DND-41 (cell line): ENCODE results near the gene ZNF106.

Experiments
- ATAC-seq: fragments of 200-7000 bp; cut with Tn5 transposase; 3 replicates; pipeline ENCODE4 v1.9.1; 2021; ENCODE audit warnings: low read depth; ENCODE audit not compliant: insufficient read depth
- DNase-seq: peaks from one replicate; pipeline ENCODE4 v3.0.0-alpha.2; 2020
- H2AFZ ChIP-seq: 2 replicates; pipeline ENCODE4 v1.6.0; 2012; ENCODE audit warnings: low read depth, low read length
- H3K27ac ChIP-seq: 2 replicates; pipeline ENCODE4 v1.5.1; 2012; ENCODE audit warnings: low read length, inconsistent platforms
- H3K27me3 ChIP-seq: fragments of 200-600 bp; sonication (generic); 2 replicates; pipeline ENCODE4 v1.6.0; 2012; ENCODE audit warnings: low read length, mild to moderate bottlenecking, inconsistent platforms; ENCODE audit not compliant: insufficient read depth, poor library complexity
- H3K36me3 ChIP-seq: 2 replicates; pipeline ENCODE4 v1.5.1; 2012; ENCODE audit warnings: low read length, inconsistent platforms; ENCODE audit not compliant: insufficient read depth
- H3K4me1 ChIP-seq: 2 replicates; pipeline ENCODE4 v1.5.1; 2012; ENCODE audit warnings: mild to moderate bottlenecking, low read length; ENCODE audit not compliant: insufficient read depth
- H3K4me2 ChIP-seq: 2 replicates; pipeline ENCODE4 v1.6.0; 2012; ENCODE audit warnings: mild to moderate bottlenecking, moderate library complexity, low read length, inconsistent platforms; ENCODE audit not compliant: insufficient read depth
- H3K4me3 ChIP-seq, 2 experiments: fragments of 200-600 bp in 1 of 2; shearing (Covaris generic) in 1 of 2; 2 replicates each; pipeline ENCODE4 v1.5.1; 2012 to 2016; ENCODE audit warnings: inconsistent platforms in 2 of 2, low read length in 2 of 2, mild to moderate bottlenecking in 2 of 2, low read depth in 1 of 2, moderate library complexity in 1 of 2
- H3K79me2 ChIP-seq: 2 replicates; pipeline ENCODE4 v1.6.0; 2012; ENCODE audit warnings: low read length, inconsistent platforms; ENCODE audit not compliant: insufficient read depth
- H3K9ac ChIP-seq: 2 replicates; pipeline ENCODE4 v1.6.0; 2012; ENCODE audit warnings: low read depth, mild to moderate bottlenecking, inconsistent platforms, low read length, moderate library complexity
- H3K9me3 ChIP-seq: 2 replicates; pipeline ENCODE4 v1.5.1; 2012; ENCODE audit warnings: low read length, moderate library complexity, mild to moderate bottlenecking, inconsistent platforms; ENCODE audit not compliant: insufficient read depth, severe bottlenecking
- H4K20me1 ChIP-seq: 2 replicates; pipeline ENCODE4 v1.6.0; 2012; ENCODE audit warnings: low read length; ENCODE audit not compliant: insufficient read depth
- EZH2 ChIP-seq: IDR thresholded peaks from 3 replicates; pipeline ENCODE4 v1.6.1; 2012; ENCODE audit warnings: borderline replicate concordance, low read depth, mild to moderate bottlenecking, moderate library complexity, low read length, inconsistent platforms; ENCODE audit not compliant: severe bottlenecking
- TF ChIP-seq, protein P1 (sequence below): IDR thresholded peaks from 2 replicates; pipeline ENCODE4 v1.5.1; 2012; ENCODE audit warnings: borderline replicate concordance, low read length, moderate library complexity, mild to moderate bottlenecking; ENCODE audit not compliant: poor library complexity, severe bottlenecking; ENCODE audit errors: extremely low read depth

The ZNF106 gene

DNA sequence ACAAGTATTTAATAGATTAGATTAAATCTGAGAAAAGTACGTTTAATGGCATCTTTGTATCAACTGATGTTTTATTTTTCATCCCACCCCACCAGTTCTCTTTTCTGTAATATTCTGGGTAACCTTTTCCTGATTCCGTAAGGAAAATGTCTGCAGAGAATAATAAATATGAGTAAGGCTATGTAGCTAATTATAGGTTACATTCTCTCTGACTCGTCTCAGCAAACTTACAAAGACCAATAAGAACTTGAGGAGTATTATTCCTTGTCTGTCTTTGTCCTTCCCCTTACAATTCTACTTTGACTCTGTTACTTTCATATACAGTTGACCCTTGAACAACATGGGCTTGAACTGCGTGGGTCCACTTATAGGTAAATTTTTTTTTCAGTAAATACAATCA, 16.6 kb upstream of the ZNF106 start:
- Histone ChIP-seq H3K4me3 (no peak overlapping the region), H4K20me1 (0 out of 2 replicates have a peak, but pooled peaks cover 2% of the 10 kb centered on the region), H3K4me1 (no peaks in the 10 kb centered on the region), H3K79me2 (peaks cover 21% of the 10 kb centered on the region; the same call in 1 of the 2 replicates), H3K9me3 (no peaks in the 10 kb centered on the region), H3K9ac (no peak overlapping the region), H2AFZ (no peak overlapping the region), H3K4me2 (no peak overlapping the region), H3K36me3 (no peaks in the 10 kb centered on the region), H3K27me3 (no peaks in the 10 kb centered on the region), H3K27ac (no peak overlapping the region)
- no peak for TF ChIP-seq EZH2
- TF ChIP-seq, protein P1, sequence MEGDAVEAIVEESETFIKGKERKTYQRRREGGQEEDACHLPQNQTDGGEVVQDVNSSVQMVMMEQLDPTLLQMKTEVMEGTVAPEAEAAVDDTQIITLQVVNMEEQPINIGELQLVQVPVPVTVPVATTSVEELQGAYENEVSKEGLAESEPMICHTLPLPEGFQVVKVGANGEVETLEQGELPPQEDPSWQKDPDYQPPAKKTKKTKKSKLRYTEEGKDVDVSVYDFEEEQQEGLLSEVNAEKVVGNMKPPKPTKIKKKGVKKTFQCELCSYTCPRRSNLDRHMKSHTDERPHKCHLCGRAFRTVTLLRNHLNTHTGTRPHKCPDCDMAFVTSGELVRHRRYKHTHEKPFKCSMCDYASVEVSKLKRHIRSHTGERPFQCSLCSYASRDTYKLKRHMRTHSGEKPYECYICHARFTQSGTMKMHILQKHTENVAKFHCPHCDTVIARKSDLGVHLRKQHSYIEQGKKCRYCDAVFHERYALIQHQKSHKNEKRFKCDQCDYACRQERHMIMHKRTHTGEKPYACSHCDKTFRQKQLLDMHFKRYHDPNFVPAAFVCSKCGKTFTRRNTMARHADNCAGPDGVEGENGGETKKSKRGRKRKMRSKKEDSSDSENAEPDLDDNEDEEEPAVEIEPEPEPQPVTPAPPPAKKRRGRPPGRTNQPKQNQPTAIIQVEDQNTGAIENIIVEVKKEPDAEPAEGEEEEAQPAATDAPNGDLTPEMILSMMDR = no peak
- DNase-seq = no peak
- no peak for ATAC-seq

DNA sequence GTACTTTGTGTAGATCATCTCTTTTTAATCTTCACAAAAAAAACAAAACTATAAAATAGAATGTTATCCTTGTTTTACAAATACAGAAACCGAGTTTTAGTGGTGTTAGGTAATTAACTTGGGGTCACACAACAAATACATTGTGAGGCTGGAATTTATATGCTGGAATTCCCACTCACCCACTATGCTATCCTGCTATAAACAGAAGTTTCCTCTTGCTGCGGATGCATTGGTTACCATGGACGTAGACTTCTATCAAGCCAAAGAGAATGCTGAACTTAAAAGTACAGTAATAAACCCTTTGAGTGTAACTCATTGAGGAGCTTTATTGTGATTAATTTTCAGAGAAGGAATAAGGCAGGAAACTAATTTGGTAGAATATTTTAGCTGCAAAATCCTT, 13.7 kb upstream of the ZNF106 start:
- TF ChIP-seq, protein P1 = no peak
- no peak for TF ChIP-seq EZH2
- Histone ChIP-seq H3K9me3 (no peaks in the 10 kb centered on the region), H3K4me1 (no peaks in the 10 kb centered on the region), H3K4me3 (no peak overlapping the region), H3K79me2 (peaks cover 39% of the 10 kb centered on the region), H3K27ac (no peak overlapping the region), H4K20me1 (0 out of 2 replicates have a peak, but pooled peaks cover 2% of the 10 kb centered on the region), H3K27me3 (no peaks in the 10 kb centered on the region), H3K9ac (no peak overlapping the region), H3K36me3 (no peaks in the 10 kb centered on the region), H3K4me2 (no peak overlapping the region), H2AFZ (no peak overlapping the region)
- DNase-seq (no peak), ATAC-seq (no peak)

DNA sequence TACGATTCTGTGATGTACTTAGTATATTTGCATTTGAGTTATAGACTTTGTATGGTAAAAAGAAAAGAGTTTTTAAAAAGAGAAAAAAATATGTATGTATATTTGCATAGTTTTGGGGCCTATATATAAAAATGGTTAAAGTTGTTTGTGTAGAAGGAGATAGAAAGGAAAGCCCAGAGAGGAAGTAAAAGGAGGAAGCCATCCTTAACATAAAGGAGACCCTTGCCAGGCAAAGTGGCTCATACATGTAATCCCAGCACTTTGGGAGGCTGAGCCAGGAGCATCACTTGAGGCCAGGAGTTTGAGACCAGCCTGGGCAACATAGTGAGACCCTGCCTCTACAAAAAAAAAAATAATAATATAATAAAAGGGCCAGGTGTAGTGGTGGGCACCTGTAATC, 12.9 kb upstream of the ZNF106 start:
- Histone ChIP-seq H3K4me2 (no peak overlapping the region), H3K9me3 (no peaks in the 10 kb centered on the region), H3K79me2 (peaks cover 41% of the 10 kb centered on the region)

More for the DNA sequence above, 12.9 kb upstream of the ZNF106 start:
- TF ChIP-seq EZH2 = no peak
- TF ChIP-seq, protein P1 = no peak
- Histone ChIP-seq H3K27me3 (no peaks in the 10 kb centered on the region), H4K20me1 (0 out of 2 replicates have a peak, but pooled peaks cover 2% of the 10 kb centered on the region), H3K36me3 (no peaks in the 10 kb centered on the region), H3K27ac (no peak overlapping the region), H3K4me3 (no peak overlapping the region), H3K4me1 (no peaks in the 10 kb centered on the region), H2AFZ (no peak overlapping the region), H3K9ac (no peak overlapping the region)
- ATAC-seq (no peak), DNase-seq (no peak)
